ENCODE results near the gene CDK4. TPM values are rescaled to one million over a fixed set of nuclear protein-coding genes. Genes with fewer than 3 reads are reported as not detected.

Gene CDK4
- total and polyA plus RNA-seq, 2 of the 13 experiments (the other 11 are each of a cell fraction or from before 2014, with no cell fraction given) = 191 to 209 TPM

GRCh38 chr12:57772429-57773322, 20.6 kb upstream of the CDK4 start, which contains the start of gene EEF1AKMT3:
EEF1AKMT3 (plus strand) TSS chr12:57772614; CDS start chr12:57772725, 111 bp downstream.
- ATAC-seq (peak; percentile 63), FAIRE-seq (no peak), DNase-seq (ENCODE audit: low spot score) (peak; percentile 35)
- no peaks in the 10 kb centered on the region for H4K20me1 ChIP-seq (ENCODE audit: insufficient read depth, low read length)
- H2AFZ ChIP-seq (ENCODE audit: low read length) = peak within 1 kb of the TSS; percentile 62
- TSS peak; percentile 66 for BruUV-seq (replicated peaks)
- peak within 1 kb of the TSS; percentile 94 for H3K9ac ChIP-seq (ENCODE audit: insufficient read depth, low read depth, low read length)
- intact Hi-C loops (cut with micrococcal nuclease; ENCODE audit: unreplicated experiment) = loop anchor here (1.0 to 5.0 kb wide), 2 partner anchors 10 to 70 kb away; partner anchors contain the start of gene TSFM
- peaks cover 18% of the 10 kb centered on the region in 2 experiments for H3K36me3 ChIP-seq (replicated peaks in 1 of 2; ENCODE audit: control insufficient read depth in 1 of 2, insufficient read depth in 2 of 2, low read length in 2 of 2)
- peak within 1 kb of the TSS; percentile 97 for H3K27ac ChIP-seq (ENCODE audit: extremely low read length, insufficient read depth, low read length)
- peaks cover 23% of the 10 kb centered on the region for H3K4me1 ChIP-seq (ENCODE audit: insufficient read depth, low read length)
- WGBS (ENCODE audit: low lambda C conversion rate) = 10% methylated on average over 31 of the region's 67 CpGs
- H3K4me2 ChIP-seq (ENCODE audit: low read depth, low read length) = peak within 1 kb of the TSS; percentile 96
- CTCF ChIA-PET (ENCODE audit: low intra/inter-chr PET ratio, low total read pairs) = no interaction called here
- H3K4me3 ChIP-seq (replicated peaks in 1 of 3; ENCODE audit: insufficient read depth in 1 of 3, low read depth in 2 of 3, low read length in 3 of 3) = peak within 1 kb of the TSS; percentile 77 to 89 (median 78)
- H3K27me3 ChIP-seq (ENCODE audit: control insufficient read depth in 1 of 2, insufficient read depth in 2 of 2, low read length in 2 of 2) = no peaks in the 10 kb centered on the region; a peak in 1 of 5 replicates
- H3K79me2 ChIP-seq (ENCODE audit: insufficient read depth, low read length) = peaks cover 17% of the 10 kb centered on the region
- POLR2A ChIA-PET = interaction anchor here (0.6 to 1.8 kb wide), 24 partner anchors 9 to 1082 kb away, joined by 3 to 15 read pairs (median 4); partner anchors contain the start of genes ARHGEF25, ATP23, CDK4 and CTDSP2
- H3K9me3 ChIP-seq (ENCODE audit: low read length) = no peaks in the 10 kb centered on the region
- in situ Hi-C loops (cut with HindIII; ENCODE audit: extremely low pct_ligation_motif_present, low pct_unique_long_range_greater_than_20kb) = no loop called here
- TF ChIP-seq ZNF704 (CRISPR knock-in tag; IDR thresholded peaks at IDR 0.05; ENCODE audit: borderline replicate concordance) (0 out of 2 replicates have a peak, but pooled peaks have one; percentile 11), ONECUT2 (CRISPR knock-in tag; IDR thresholded peaks at IDR 0.05) (no peak), MATR3 (CRISPR knock-in tag; IDR thresholded peaks at IDR 0.05) (no peak), ZNF569 (CRISPR knock-in tag; IDR thresholded peaks at IDR 0.05; ENCODE audit: borderline replicate concordance) (peak; percentile 17; the same call in 1 of the 2 replicates), ZNF530 (CRISPR knock-in tag; IDR thresholded peaks at IDR 0.05; ENCODE audit: low read depth) (peak; percentile 71; the same call in 1 of the 2 replicates), TCF7L2 (IDR thresholded peaks at IDR 0.05; ENCODE audit: low read depth, low read length) (no peak), ZNF101 (CRISPR knock-in tag; IDR thresholded peaks at IDR 0.05; ENCODE audit: borderline replicate concordance, low read depth) (no peak), ZBTB42 (CRISPR knock-in tag; IDR thresholded peaks at IDR 0.05) (0 out of 2 replicates have a peak, but pooled peaks have one; percentile 15), NFIC (IDR thresholded peaks at IDR 0.05; ENCODE audit: low read length) (no peak), RBAK (CRISPR knock-in tag; IDR thresholded peaks at IDR 0.05) (0 out of 2 replicates have a peak, but pooled peaks have one; percentile 37), ZNF775 (CRISPR knock-in tag; IDR thresholded peaks at IDR 0.05; ENCODE audit: borderline replicate concordance) (no peak), HES4 (CRISPR knock-in tag; IDR thresholded peaks at IDR 0.05; ENCODE audit: borderline replicate concordance) (no peak), ZNF687 (CRISPR knock-in tag; IDR thresholded peaks at IDR 0.05) (peak; percentile 90), AGO2 (optimal IDR thresholded peaks at IDR 0.05; ENCODE audit: low read depth, low read length) (peak; percentile 38), ZNF580 (CRISPR knock-in tag; IDR thresholded peaks at IDR 0.05; ENCODE audit: borderline replicate concordance, low read depth) (0 out of 2 replicates have a peak, but pooled peaks have one; percentile 15)
